Osteoblast (primary cell): ENCODE data around the gene DUT. TPM values are rescaled to one million over a fixed set of nuclear protein-coding genes. Genes with fewer than 3 reads are reported as not detected.

Experiments used
- DNase-seq: peaks from one replicate; pipeline ENCODE4 v3.0.0; 2011; ENCODE audit warnings: low spot score, mixed read lengths; ENCODE audit not compliant: insufficient read length; ENCODE audit errors: missing footprints
- H2AFZ ChIP-seq: 2 replicates; pipeline ENCODE4 v1.6.0; 2011; ENCODE audit warnings: mild to moderate bottlenecking, low read length
- H3K27ac ChIP-seq: 2 replicates; pipeline ENCODE4 v1.5.1; 2011; ENCODE audit warnings: mild to moderate bottlenecking, low read depth, low read length, moderate library complexity
- H3K27me3 ChIP-seq: 2 replicates; pipeline ENCODE4 v1.6.0; 2012; ENCODE audit warnings: mild to moderate bottlenecking, control low read depth, inconsistent platforms, low read length, moderate library complexity; ENCODE audit not compliant: insufficient read depth
- H3K36me3 ChIP-seq: 2 replicates; pipeline ENCODE4 v1.5.1; 2011; ENCODE audit warnings: mild to moderate bottlenecking, low read length, control low read depth, moderate library complexity; ENCODE audit not compliant: insufficient read depth
- H3K4me1 ChIP-seq: 2 replicates; pipeline ENCODE4 v1.5.1; 2011; ENCODE audit warnings: mild to moderate bottlenecking, low read length, control low read depth, moderate library complexity; ENCODE audit not compliant: insufficient read depth
- H3K4me2 ChIP-seq: 2 replicates; pipeline ENCODE4 v1.6.0; 2011; ENCODE audit warnings: mild to moderate bottlenecking, low read length; ENCODE audit not compliant: insufficient read depth
- H3K4me3 ChIP-seq: fragments of 200-600 bp; sonication (generic); 3 replicates; pipeline ENCODE4 v1.5.1; 2012; ENCODE audit warnings: mild to moderate bottlenecking, low read length, inconsistent platforms; ENCODE audit not compliant: insufficient read depth
- H3K79me2 ChIP-seq: 2 replicates; pipeline ENCODE4 v1.6.0; 2012; ENCODE audit warnings: mild to moderate bottlenecking, low read length, control low read depth, inconsistent platforms; ENCODE audit not compliant: insufficient read depth
- H3K9me3 ChIP-seq: 2 replicates; pipeline ENCODE4 v1.5.1; 2011; ENCODE audit warnings: low read depth, low read length, control low read depth
- H4K20me1 ChIP-seq: 2 replicates; pipeline ENCODE4 v1.6.0; 2012; ENCODE audit warnings: mild to moderate bottlenecking, low read length, control low read depth; ENCODE audit not compliant: insufficient read depth
- CTCF ChIP-seq: IDR thresholded peaks from 2 replicates; pipeline ENCODE4 v1.5.1; 2011; ENCODE audit warnings: mild to moderate bottlenecking, low read depth, low read length, moderate library complexity; ENCODE audit errors: extremely low read depth
- total RNA-seq: library from RNA; depleted of rRNA; stranded (reverse); fragments of >200 nt; gene quantifications from 2 replicates; pipeline ENCODE4 v1.2.3, GENCODE V29; 2012

DUT gene
- total RNA-seq, 1 donor, result 49.2 TPM

DNA sequence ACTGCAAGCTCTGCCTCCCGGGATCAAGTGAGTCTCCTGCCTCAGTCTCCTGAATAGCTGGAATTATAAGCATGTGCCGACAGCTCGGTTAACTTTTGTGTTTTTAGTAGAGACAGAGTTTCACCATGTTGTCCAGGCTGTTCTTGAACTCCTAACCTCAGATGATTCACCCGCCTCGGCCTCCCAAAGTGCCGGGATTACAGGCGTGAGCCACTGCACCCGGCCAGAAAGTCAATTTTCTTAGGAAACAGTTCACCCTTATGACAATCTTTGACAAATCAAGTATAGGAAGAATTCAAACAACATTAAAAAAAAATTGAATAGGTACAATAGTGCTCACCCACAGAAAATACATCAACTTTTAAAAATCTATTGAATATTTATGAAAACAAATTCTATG is 23.6 kb upstream of the DUT start:
- Histone ChIP-seq H3K4me1 (no peaks in the 10 kb centered on the region), H3K4me2 (no peak overlapping the region), H4K20me1 (no peaks in the 10 kb centered on the region), H2AFZ (no peak overlapping the region), H3K27ac (no peak overlapping the region), H3K9me3 (no peaks in the 10 kb centered on the region), H3K79me2 (no peaks in the 10 kb centered on the region), H3K4me3 (no peak overlapping the region), H3K36me3 (no peaks in the 10 kb centered on the region), H3K27me3 (no peaks in the 10 kb centered on the region)
- no peak for TF ChIP-seq CTCF
- no peak for DNase-seq

- H3K27me3 ChIP-seq, result no peaks in the 10 kb centered on the region
- H3K79me2 ChIP-seq, result no peaks in the 10 kb centered on the region
Measured at GRCh38 chr15:48309740-48310139, 21.5 kb upstream of the DUT start.

GRCh38 chr15:48313216-48313615 is 18.0 kb upstream of the DUT start:
- H3K79me2 ChIP-seq, result no peaks in the 10 kb centered on the region
- H3K27ac ChIP-seq, result no peak overlapping the region
- no peak overlapping the region for H3K4me2 ChIP-seq
- H4K20me1 ChIP-seq, result no peaks in the 10 kb centered on the region
- H3K4me3 ChIP-seq, result no peak overlapping the region
- H3K27me3 ChIP-seq, result no peaks in the 10 kb centered on the region
- no peaks in the 10 kb centered on the region for H3K36me3 ChIP-seq
- TF ChIP-seq CTCF, result no peak
- DNase-seq, result no peak
- no peaks in the 10 kb centered on the region for H3K4me1 ChIP-seq
- no peaks in the 10 kb centered on the region for H3K9me3 ChIP-seq
- no peak overlapping the region for H2AFZ ChIP-seq

More at GRCh38 chr15:48309740-48310139, 21.5 kb upstream of the DUT start:
- Histone ChIP-seq H2AFZ (no peak overlapping the region), H3K27ac (no peak overlapping the region), H3K9me3 (no peaks in the 10 kb centered on the region), H3K4me2 (no peak overlapping the region), H3K4me1 (no peaks in the 10 kb centered on the region), H3K36me3 (no peaks in the 10 kb centered on the region), H4K20me1 (no peaks in the 10 kb centered on the region), H3K4me3 (no peak overlapping the region)
- TF ChIP-seq CTCF, result no peak
- no peak for DNase-seq

- no peak overlapping the region for H3K4me3 ChIP-seq
- no peak overlapping the region for H3K27ac ChIP-seq
- no peak for TF ChIP-seq CTCF
- H3K4me1 ChIP-seq, result no peaks in the 10 kb centered on the region
- H3K4me2 ChIP-seq, result no peak overlapping the region
- no peaks in the 10 kb centered on the region for H3K9me3 ChIP-seq
- H3K27me3 ChIP-seq, result no peaks in the 10 kb centered on the region
- no peak for DNase-seq
- no peaks in the 10 kb centered on the region for H3K36me3 ChIP-seq
- no peaks in the 10 kb centered on the region for H3K79me2 ChIP-seq
- H4K20me1 ChIP-seq, result no peaks in the 10 kb centered on the region
- H2AFZ ChIP-seq, result no peak overlapping the region
Measured at GRCh38 chr15:48315041-48315440, 16.2 kb upstream of the DUT start.
